ENCODE results near the gene CEACAM16. TPM values are rescaled to one million over a fixed set of nuclear protein-coding genes. Genes with fewer than 3 reads are reported as not detected.

The CEACAM16 gene
- total and polyA plus RNA-seq, 9 of the 15 experiments (the other 6 are each of a cell fraction or from before 2014, with no cell fraction given): not detected

DNA sequence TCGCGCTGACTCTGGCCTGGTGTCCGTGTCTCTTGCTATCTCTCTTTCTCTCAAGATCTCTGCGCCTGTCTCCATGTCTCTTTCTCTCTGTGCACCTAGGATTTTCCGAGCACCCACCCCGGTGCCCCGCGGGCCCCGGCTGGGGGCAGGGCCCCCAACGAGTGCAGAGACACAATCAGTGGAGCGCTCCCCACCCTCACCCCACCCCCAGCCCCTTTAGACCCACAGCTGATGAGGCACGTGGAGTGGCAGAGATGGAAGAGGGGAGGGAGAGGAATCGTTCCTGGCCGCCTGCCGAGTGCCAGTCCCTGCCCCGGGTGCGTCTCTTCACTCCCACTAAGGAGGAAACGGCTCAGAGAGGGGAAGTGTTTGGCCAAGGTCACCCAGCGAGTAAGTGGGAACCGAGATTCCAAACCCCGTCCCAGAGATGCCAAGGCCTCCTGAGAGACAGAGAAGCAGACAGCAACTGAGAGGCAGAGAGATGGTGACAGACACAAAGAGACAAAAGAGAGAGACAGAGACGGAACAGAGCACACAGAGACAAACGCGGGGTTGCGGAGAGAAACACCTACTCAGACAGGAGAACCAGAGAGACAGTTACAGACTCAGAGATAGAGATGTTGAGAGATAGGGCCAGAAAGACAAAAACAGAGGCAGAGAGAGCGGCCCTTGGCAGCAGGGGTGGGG lies 48.9 kb downstream of the CEACAM16 start (continued):
- TF ChIP-seq, protein P1, sequence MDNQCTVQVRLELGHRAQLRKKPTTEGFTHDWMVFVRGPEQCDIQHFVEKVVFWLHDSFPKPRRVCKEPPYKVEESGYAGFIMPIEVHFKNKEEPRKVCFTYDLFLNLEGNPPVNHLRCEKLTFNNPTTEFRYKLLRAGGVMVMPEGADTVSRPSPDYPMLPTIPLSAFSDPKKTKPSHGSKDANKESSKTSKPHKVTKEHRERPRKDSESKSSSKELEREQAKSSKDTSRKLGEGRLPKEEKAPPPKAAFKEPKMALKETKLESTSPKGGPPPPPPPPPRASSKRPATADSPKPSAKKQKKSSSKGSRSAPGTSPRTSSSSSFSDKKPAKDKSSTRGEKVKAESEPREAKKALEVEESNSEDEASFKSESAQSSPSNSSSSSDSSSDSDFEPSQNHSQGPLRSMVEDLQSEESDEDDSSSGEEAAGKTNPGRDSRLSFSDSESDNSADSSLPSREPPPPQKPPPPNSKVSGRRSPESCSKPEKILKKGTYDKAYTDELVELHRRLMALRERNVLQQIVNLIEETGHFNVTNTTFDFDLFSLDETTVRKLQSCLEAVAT (IDR thresholded peaks at IDR 0.05): 0 out of 4 replicates have a peak, but pooled peaks of 1 of the 2 experiments have one; percentile 38
- peak; percentile 36 for TF ChIP-seq POLR2B (IDR thresholded peaks at IDR 0.05; ENCODE audit: low read depth, partially characterized antibody)
- TF ChIP-seq ELF4 (CRISPR knock-in tag; IDR thresholded peaks at IDR 0.05): peak; percentile 74; the same call in 1 of the 2 replicates
- peak; percentile 82 for TF ChIP-seq OTX1 (CRISPR knock-in tag; IDR thresholded peaks at IDR 0.05)
- TF ChIP-seq ZBTB5 (IDR thresholded peaks at IDR 0.05): no peak
- TF ChIP-seq NKRF (IDR thresholded peaks at IDR 0.05; ENCODE audit: borderline replicate concordance): peak; percentile 58; the same call in 1 of the 2 replicates
- 0 out of 2 replicates have a peak, but pooled peaks have one; percentile 13 for TF ChIP-seq ZEB2 (IDR thresholded peaks at IDR 0.05)
- no peak for TF ChIP-seq MCM7 (IDR thresholded peaks at IDR 0.05)
- TF ChIP-seq, protein P2, sequence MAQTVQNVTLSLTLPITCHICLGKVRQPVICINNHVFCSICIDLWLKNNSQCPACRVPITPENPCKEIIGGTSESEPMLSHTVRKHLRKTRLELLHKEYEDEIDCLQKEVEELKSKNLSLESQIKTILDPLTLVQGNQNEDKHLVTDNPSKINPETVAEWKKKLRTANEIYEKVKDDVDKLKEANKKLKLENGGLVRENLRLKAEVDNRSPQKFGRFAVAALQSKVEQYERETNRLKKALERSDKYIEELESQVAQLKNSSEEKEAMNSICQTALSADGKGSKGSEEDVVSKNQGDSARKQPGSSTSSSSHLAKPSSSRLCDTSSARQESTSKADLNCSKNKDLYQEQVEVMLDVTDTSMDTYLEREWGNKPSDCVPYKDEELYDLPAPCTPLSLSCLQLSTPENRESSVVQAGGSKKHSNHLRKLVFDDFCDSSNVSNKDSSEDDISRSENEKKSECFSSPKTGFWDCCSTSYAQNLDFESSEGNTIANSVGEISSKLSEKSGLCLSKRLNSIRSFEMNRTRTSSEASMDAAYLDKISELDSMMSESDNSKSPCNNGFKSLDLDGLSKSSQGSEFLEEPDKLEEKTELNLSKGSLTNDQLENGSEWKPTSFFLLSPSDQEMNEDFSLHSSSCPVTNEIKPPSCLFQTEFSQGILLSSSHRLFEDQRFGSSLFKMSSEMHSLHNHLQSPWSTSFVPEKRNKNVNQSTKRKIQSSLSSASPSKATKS (CRISPR knock-in tag; IDR thresholded peaks at IDR 0.05): no peak
- no peak for TF ChIP-seq ZNF224 (CRISPR knock-in tag; IDR thresholded peaks at IDR 0.05)
- no peak for TF ChIP-seq NFXL1 (CRISPR knock-in tag; IDR thresholded peaks at IDR 0.05)
- TF ChIP-seq ZNF561 (CRISPR knock-in tag; conservative IDR thresholded peaks at IDR 0.05): no peak
- TF ChIP-seq NFATC3 (IDR thresholded peaks at IDR 0.05): no peak
- no peak for TF ChIP-seq ZNF699 (CRISPR knock-in tag; IDR thresholded peaks at IDR 0.05; ENCODE audit: insufficient replicate concordance)
